Prostate gland (tissue), 2 donors: ENCODE data around the gene GOLGA6L22. TPM values are rescaled to one million over a fixed set of nuclear protein-coding genes. Genes with fewer than 3 reads are reported as not detected.
"Not testable (repeated sequence)": the region's sequence is repeated elsewhere in the genome, so short reads cannot be mapped to it uniquely, and the experiment has no call there.

Source experiments
- DNase-seq: peaks from one replicate; pipeline ENCODE4 v3.0.0-alpha.2; 2019; ENCODE audit warnings: low spot score
- H3K27ac ChIP-seq, 2 donors: fragments of 200-600 bp; sonication (generic); 2 replicates each; pipeline ENCODE4 v1.5.1; 2017 to 2019
- H3K27me3 ChIP-seq: fragments of 200-600 bp; sonication (generic); replicated peaks from 2 replicates; pipeline ENCODE4 v1.5.1; 2019; ENCODE audit not compliant: insufficient read depth
- H3K36me3 ChIP-seq, 2 donors: fragments of 200-600 bp; sonication (generic); 1 replicate in 1 of 2; 2 replicates in 1 of 2; pipeline versions ENCODE4 v1.5.1 to v1.8.1; 2017 to 2019
- H3K4me1 ChIP-seq: fragments of 200-600 bp; sonication (generic); replicated peaks from 2 replicates; pipeline ENCODE4 v1.5.1; 2019
- H3K4me3 ChIP-seq, 2 donors: fragments of 200-600 bp; sonication (generic); 2 replicates each; pipeline ENCODE4 v1.5.1; 2017 to 2019
- H3K9me3 ChIP-seq: fragments of 200-600 bp; sonication (generic); 2 replicates; pipeline ENCODE4 v1.5.1; 2017
- WGBS: methylation state at CpG from one replicate; pipeline ENCODE4 v1.1.5; 2018; 5-methylcytosine and 5-hydroxymethylcytosine counted together
- intact Hi-C: fragments of 100-400 bp; cut with DNase I; formaldehyde crosslinking; loops from one replicate; pipeline ENCODE4 v1.14.2; 2022
- total RNA-seq, 2 donors: library from RNA; depleted of rRNA; stranded (reverse); fragments of >200 nt; gene quantifications; one replicate each; pipeline ENCODE4 v1.1.0, GENCODE V29; 2016

Gene GOLGA6L22
- total RNA-seq = under 1 TPM in 1 of 2 donors, not detected in 1; 0.23 TPM

GRCh38 chr15:22458603-22459002, at the start of gene GOLGA6L22:
TSS of gene GOLGA6L22 (plus strand) at chr15:22458903. CDS start at chr15:22458994, 91 bp downstream.
- H3K4me1 ChIP-seq, DNase-seq, H3K27me3 ChIP-seq, H3K9me3 ChIP-seq, intact Hi-C loops, H3K4me3 ChIP-seq, H3K27ac ChIP-seq, H3K36me3 ChIP-seq: not testable (repeated sequence)
- WGBS = no CpG with 5 or more reads among the region's 7 CpGs

- intact Hi-C loops, H3K27me3 ChIP-seq, H3K9me3 ChIP-seq, H3K36me3 ChIP-seq, H3K4me1 ChIP-seq, H3K27ac ChIP-seq, H3K4me3 ChIP-seq, DNase-seq: not testable (repeated sequence)
- 54% methylated on average over 12 of the region's 19 CpGs for WGBS
Measured at GRCh38 chr15:22417288-22417687, 41.4 kb upstream of the GOLGA6L22 start.

- intact Hi-C loops, H3K9me3 ChIP-seq, H3K4me1 ChIP-seq, DNase-seq, H3K27me3 ChIP-seq, H3K4me3 ChIP-seq, H3K36me3 ChIP-seq, H3K27ac ChIP-seq: not testable (repeated sequence)
- no CpG with 5 or more reads among the region's 22 CpGs for WGBS
Measured at GRCh38 chr15:22417795-22418194, 40.9 kb upstream of the GOLGA6L22 start.

GRCh38 chr15:22418212-22418611, 40.5 kb upstream of the GOLGA6L22 start:
- intact Hi-C loops, DNase-seq, H3K27me3 ChIP-seq, H3K36me3 ChIP-seq, H3K4me1 ChIP-seq, H3K9me3 ChIP-seq, H3K4me3 ChIP-seq, H3K27ac ChIP-seq: not testable (repeated sequence)
- WGBS = no CpG with 5 or more reads among the region's 29 CpGs

- DNase-seq, H3K27me3 ChIP-seq, H3K4me1 ChIP-seq, H3K36me3 ChIP-seq, H3K27ac ChIP-seq, H3K9me3 ChIP-seq, intact Hi-C loops, H3K4me3 ChIP-seq: not testable (repeated sequence)
- WGBS = no CpG with 5 or more reads among the region's 33 CpGs
Measured at GRCh38 chr15:22418666-22419065, 40.0 kb upstream of the GOLGA6L22 start.

GRCh38 chr15:22420340-22420739, 38.4 kb upstream of the GOLGA6L22 start:
- H3K9me3 ChIP-seq, H3K27me3 ChIP-seq, H3K27ac ChIP-seq, H3K4me1 ChIP-seq, DNase-seq, H3K4me3 ChIP-seq, intact Hi-C loops, H3K36me3 ChIP-seq: not testable (repeated sequence)
- no CpG with 5 or more reads among the region's 13 CpGs for WGBS

- H3K4me1 ChIP-seq, H3K27ac ChIP-seq, H3K36me3 ChIP-seq, intact Hi-C loops, H3K9me3 ChIP-seq, H3K4me3 ChIP-seq, DNase-seq, H3K27me3 ChIP-seq: not testable (repeated sequence)
- no CpG with 5 or more reads among the region's 11 CpGs for WGBS
Measured at GRCh38 chr15:22429426-22429825, 29.3 kb upstream of the GOLGA6L22 start.

GRCh38 chr15:22431687-22432086, 27.0 kb upstream of the GOLGA6L22 start:
- H3K36me3 ChIP-seq, H3K27ac ChIP-seq, H3K27me3 ChIP-seq, H3K9me3 ChIP-seq, intact Hi-C loops, H3K4me1 ChIP-seq, DNase-seq, H3K4me3 ChIP-seq: not testable (repeated sequence)
- WGBS = 91% methylated on average over 6 of the region's 8 CpGs

- H3K27me3 ChIP-seq, H3K36me3 ChIP-seq, H3K9me3 ChIP-seq, H3K4me1 ChIP-seq, H3K27ac ChIP-seq, intact Hi-C loops: not testable (repeated sequence)
- H3K4me3 ChIP-seq = peak overlapping the region; percentile 29 to 35
- WGBS = 0% methylated on average over 13 of the region's 86 CpGs
- DNase-seq = peak; percentile 44
Measured at GRCh38 chr15:22494490-22495113, 35.9 kb downstream of the GOLGA6L22 start.

GRCh38 chr15:22497200-22497599, 38.5 kb downstream of the GOLGA6L22 start:
- H3K27me3 ChIP-seq, H3K4me1 ChIP-seq, H3K27ac ChIP-seq, H3K36me3 ChIP-seq, H3K4me3 ChIP-seq, DNase-seq, intact Hi-C loops, H3K9me3 ChIP-seq: not testable (repeated sequence)
- WGBS = 91% methylated on average over 2 of the region's 4 CpGs

GRCh38 chr15:22498220-22498925, 39.7 kb downstream of the GOLGA6L22 start:
- intact Hi-C loops, DNase-seq, H3K36me3 ChIP-seq, H3K27me3 ChIP-seq, H3K9me3 ChIP-seq, H3K4me1 ChIP-seq, H3K27ac ChIP-seq, H3K4me3 ChIP-seq: not testable (repeated sequence)
- WGBS = no CpG with 5 or more reads among the region's 5 CpGs

GRCh38 chr15:22502272-22502671, 43.6 kb downstream of the GOLGA6L22 start:
- WGBS = 100% methylated on average over 1 of the region's 10 CpGs
- intact Hi-C loops, H3K4me1 ChIP-seq, H3K27ac ChIP-seq, H3K9me3 ChIP-seq, DNase-seq, H3K36me3 ChIP-seq, H3K27me3 ChIP-seq, H3K4me3 ChIP-seq: not testable (repeated sequence)

GRCh38 chr15:22506959-22507358, 48.3 kb downstream of the GOLGA6L22 start:
- H3K27ac ChIP-seq, H3K36me3 ChIP-seq, H3K27me3 ChIP-seq, intact Hi-C loops, H3K4me1 ChIP-seq, H3K9me3 ChIP-seq, DNase-seq, H3K4me3 ChIP-seq: not testable (repeated sequence)
- no CpG with 5 or more reads among the region's 9 CpGs for WGBS
